PC-3 (cell line): ENCODE data around the gene EMD.
"Not testable (repeated sequence)": the region's sequence is repeated elsewhere in the genome, so short reads cannot be mapped to it uniquely, and the experiment has no call there.

Experiments
- CTCF ChIP-seq: fragments of 300-600 bp; sonication (generic); conservative IDR thresholded peaks from 2 replicates; pipeline ENCODE4 v1.5.1; 2017; ENCODE audit warnings: antibody characterized with exemption, low read depth, mild to moderate bottlenecking, low read length
- EZH2phosphoT487 ChIP-seq: fragments of 300-600 bp; sonication (generic); IDR thresholded peaks from 2 replicates; pipeline ENCODE4 v1.6.1; 2018; ENCODE audit warnings: mild to moderate bottlenecking, antibody characterized with exemption, low read length, borderline replicate concordance

- TF ChIP-seq CTCF, EZH2phosphoT487: not testable (repeated sequence)
These were observed 9.0 kb downstream of the EMD start for GRCh38 chrX:154388094-154388493.
